Islet of Langerhans (tissue), 1 donor: ENCODE results near the gene ANKRD30B.
A peak's percentile ranks its signal among the peaks of the same experiment; 100 is the strongest.
"Not testable (repeated sequence)": the region's sequence is repeated elsewhere in the genome, so short reads cannot be mapped to it uniquely, and the experiment has no call there.

Experiments
- FAIRE-seq: peaks from one replicate; lab custom pipeline; 2011; peaks lifted over from hg19 to GRCh38; lab: Jason Lieb, UNC

ANKRD30B gene, protein sequence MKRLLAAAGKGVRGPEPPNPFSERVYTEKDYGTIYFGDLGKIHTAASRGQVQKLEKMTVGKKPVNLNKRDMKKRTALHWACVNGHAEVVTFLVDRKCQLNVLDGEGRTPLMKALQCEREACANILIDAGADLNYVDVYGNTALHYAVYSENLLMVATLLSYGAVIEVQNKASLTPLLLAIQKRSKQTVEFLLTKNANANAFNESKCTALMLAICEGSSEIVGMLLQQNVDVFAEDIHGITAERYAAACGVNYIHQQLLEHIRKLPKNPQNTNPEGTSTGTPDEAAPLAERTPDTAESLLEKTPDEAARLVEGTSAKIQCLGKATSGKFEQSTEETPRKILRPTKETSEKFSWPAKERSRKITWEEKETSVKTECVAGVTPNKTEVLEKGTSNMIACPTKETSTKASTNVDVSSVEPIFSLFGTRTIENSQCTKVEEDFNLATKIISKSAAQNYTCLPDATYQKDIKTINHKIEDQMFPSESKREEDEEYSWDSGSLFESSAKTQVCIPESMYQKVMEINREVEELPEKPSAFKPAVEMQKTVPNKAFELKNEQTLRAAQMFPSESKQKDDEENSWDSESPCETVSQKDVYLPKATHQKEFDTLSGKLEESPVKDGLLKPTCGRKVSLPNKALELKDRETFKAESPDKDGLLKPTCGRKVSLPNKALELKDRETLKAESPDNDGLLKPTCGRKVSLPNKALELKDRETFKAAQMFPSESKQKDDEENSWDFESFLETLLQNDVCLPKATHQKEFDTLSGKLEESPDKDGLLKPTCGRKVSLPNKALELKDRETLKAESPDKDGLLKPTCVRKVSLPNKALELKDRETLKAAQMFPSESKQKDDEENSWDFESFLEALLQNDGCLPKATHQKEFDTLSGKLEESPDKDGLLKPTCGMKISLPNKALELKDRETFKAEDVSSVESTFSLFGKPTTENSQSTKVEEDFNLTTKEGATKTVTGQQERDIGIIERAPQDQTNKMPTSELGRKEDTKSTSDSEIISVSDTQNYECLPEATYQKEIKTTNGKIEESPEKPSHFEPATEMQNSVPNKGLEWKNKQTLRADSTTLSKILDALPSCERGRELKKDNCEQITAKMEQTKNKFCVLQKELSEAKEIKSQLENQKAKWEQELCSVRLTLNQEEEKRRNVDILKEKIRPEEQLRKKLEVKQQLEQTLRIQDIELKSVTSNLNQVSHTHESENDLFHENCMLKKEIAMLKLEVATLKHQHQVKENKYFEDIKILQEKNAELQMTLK (N-terminal part only)

GRCh38 chr18:14747513-14748474 is at the start of gene ANKRD30B:
ANKRD30B (plus strand) TSS chr18:14748172; CDS start chr18:14748420, 248 bp downstream.
- FAIRE-seq, result no peak

DNA sequence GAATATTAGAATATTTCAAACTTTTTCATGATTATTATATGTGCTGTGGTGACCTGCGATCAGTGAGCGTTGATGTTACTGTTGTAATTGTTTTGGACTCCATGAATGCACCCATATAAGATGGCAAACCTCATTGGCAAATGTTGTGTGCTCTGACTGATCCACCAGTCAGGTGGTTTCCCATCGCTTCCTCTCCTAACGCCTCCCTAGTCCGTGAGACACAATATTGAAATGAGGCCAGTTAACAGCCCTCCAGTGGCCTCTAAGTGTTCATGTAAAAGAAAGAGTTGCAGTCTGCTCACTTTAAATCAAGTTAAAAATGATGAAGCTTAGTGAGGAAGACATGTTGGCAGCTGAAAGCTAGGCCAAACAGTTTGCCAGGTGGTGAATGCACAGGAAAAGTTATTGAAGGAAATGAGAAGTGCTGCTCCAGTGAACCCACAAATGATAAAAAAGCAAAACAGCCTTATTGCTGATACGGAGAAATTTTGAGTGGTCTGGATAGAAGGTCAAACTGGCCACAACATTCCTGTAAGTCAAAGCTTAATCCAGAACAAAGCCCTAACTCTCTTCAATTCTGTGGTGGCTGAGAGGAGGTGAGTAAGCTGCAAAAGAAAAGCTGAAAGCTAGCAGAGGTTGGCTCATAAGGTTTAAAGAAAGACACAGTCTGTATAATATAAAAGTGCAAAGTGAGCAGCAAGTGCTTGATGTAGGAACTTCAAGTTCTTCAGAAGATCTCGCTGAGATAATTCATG is 46.5 kb upstream of the ANKRD30B start:
- not testable (repeated sequence) for FAIRE-seq

- FAIRE-seq, result not testable (repeated sequence)
Observed at GRCh38 chr18:14709761-14710160, 38.2 kb upstream of the ANKRD30B start.

DNA sequence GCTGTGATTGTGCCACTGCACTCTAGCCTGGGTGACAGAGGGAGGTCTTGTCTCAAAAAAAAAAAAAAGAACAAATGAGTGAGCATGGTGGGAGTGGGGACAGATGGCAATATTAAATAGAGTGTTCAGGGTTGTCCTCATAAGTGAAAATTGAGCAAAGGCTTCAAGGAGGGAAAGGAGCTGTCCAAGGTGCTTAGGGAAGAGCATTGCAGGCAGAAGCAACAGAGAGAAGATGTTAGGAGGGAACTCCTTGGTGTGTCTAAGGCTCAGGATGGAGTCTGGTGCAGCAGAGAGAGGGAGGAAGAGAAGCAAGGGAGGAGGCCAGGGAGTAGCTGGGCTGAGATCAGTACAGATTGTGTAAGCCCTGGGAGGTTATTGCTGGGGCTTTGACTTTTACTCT is 26.4 kb upstream of the ANKRD30B start:
- not testable (repeated sequence) for FAIRE-seq

DNA sequence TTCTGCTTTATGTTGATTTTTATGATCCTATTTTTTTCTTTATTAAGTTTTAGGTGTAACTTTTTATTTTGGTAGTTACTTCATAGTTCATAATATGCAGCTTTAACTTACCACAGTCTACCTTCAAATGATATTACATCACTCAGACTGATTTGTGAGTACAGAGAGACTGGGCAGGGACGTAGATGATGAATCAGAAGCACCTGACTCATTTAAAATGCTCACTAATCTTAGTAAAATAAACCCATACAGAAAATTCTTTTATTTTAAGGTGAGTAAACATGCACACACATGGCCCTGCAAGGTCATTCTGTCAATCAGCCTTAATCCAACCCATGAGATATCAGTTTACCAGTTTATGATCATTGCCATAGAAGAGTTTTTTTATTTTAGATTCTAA is 8.9 kb upstream of the ANKRD30B start:
- not testable (repeated sequence) for FAIRE-seq

DNA sequence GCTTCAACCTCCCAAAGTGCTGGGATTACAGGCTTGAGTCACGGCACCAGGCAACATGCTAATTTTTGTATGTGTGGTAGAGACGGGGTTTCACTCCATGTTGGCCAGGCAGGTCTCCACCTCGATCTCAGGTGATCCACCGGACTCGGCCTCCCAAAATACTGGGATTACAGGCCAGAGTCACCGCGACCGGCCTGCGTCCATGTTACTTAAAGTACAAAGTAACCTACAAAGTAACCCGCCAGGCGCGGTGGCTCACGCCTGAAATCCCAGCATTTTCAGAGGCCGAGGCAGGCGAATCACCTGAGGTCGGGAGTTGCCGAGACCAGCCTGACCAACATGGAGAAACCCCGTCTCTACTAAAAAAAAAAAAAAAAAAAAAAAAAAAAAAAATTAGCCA is 1.1 kb upstream of the ANKRD30B start:
- FAIRE-seq, result no peak

GRCh38 chr18:14748496-14748895 is 524 bp downstream of the ANKRD30B start:
- FAIRE-seq, result no peak

GRCh38 chr18:14763566-14763965 is 15.6 kb downstream of the ANKRD30B start:
- not testable (repeated sequence) for FAIRE-seq

- no peak for FAIRE-seq
Observed at GRCh38 chr18:14767474-14767873, 19.5 kb downstream of the ANKRD30B start.

DNA sequence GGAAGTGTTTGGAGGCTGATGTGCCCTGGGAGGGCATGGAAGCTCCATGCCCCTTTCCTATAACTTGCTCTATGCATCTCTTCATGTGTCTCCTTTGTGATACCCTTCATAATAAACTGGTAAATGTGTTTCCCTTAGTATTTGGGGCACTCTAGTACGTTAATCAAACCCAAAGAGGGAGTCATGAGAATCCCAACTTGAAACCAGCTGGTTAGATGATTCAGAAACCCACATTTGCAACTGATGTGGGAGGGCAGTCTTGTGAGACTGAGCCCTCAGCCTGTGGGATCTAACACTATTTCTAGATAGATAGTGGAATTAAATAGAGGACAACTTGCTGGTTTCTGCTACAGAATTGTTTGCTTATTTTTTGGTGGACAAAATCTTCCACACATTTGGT is 20.3 kb downstream of the ANKRD30B start:
- FAIRE-seq, result no peak

- no peak for FAIRE-seq
Observed at GRCh38 chr18:14769381-14769780, 21.4 kb downstream of the ANKRD30B start.

DNA sequence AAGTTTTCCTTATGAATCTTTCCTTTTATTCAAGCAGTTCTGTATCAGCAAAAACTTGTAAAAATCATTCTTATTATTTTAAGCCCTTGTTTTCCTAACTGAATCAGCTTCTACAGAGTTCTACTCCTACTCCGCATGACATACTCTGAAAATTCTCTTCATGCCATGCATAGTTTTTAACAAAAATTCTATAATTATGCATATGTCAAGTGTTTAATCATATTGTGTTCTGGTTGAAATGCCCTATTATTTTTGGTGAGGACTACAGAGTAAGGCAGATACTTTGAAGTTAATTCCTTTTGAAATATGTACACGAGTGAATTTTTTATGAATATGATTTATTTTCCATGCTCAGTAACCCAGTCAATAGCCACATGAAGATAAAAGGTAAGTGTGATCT is 28.8 kb downstream of the ANKRD30B start:
- FAIRE-seq, result no peak

DNA sequence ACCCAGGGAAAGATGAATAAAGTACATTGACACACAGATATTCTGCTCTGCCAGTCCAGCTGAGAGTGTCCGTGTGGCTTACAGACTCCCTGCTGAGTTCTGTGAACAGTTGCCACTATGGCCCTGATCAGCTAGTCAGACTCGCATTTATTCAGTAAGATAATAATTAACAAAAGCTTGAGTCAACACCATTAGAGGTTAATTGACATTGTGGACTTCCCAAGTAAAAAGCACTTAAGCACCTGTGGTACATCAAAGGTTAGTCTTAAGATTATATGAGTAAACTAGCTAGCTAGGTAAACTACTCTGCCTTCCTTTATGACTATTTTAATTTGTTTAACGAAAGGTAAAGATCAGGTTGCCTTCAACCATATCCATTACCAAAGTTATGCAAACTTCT is 33.7 kb downstream of the ANKRD30B start:
- FAIRE-seq, result peak; percentile 55

DNA sequence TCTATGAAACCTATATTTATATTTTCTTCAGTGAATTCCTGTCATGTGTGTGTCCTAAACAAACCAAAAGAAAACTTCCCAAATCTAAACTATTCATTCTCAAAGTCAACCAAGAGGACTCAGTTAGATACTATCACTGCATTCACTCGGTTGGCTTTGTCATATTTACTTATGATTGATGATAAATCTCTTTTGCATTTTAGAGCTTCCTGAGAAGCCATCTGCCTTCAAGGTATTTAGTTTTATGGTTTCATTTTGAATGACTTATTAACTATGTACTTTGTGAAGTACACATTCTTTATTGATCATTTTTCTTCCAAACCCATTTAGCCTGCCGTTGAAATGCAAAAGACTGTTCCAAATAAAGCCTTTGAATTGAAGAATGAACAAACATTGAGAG is 36.2 kb downstream of the ANKRD30B start:
- no peak for FAIRE-seq

DNA sequence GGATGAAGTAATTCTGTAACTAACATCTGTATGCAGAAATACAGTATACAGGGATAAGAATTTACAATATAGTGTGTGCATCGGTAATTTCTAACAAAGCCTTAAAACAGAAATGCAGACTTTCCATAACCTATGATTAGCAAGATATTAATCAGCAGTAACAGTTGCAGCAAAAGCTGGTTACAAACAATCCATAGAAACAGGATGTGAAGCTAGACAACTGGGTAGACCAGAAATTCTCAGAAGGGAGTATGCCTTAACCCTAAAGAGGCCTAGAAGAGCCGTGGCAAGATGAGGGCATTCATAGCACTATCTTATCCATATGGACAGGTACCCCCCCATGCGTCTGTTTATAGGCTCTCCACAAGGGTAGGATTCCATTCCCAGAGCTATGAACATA is 48.9 kb downstream of the ANKRD30B start:
- FAIRE-seq, result not testable (repeated sequence)

- not testable (repeated sequence) for FAIRE-seq
Observed at GRCh38 chr18:14797969-14798764, 50.2 kb downstream of the ANKRD30B start.

DNA sequence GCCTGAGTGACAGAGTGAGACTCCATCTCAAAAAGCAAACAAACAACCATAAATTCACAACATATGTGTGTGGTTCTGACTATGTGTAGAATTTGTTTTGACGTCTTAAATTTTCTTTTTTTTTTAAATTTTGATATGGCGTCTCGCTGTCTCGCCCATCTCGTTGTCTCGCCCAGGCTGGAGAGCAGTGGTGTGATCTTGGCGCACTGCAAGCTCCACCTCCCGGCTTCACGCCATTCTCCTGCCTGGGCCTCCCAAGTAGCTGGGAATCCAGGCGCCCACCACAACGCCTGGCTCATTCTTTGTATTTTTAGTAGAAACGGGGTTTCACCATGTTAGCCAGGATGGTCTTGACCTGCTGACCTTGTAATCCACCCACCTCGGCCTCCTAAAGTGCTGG is 63.1 kb downstream of the ANKRD30B start:
- FAIRE-seq, result not testable (repeated sequence)

DNA sequence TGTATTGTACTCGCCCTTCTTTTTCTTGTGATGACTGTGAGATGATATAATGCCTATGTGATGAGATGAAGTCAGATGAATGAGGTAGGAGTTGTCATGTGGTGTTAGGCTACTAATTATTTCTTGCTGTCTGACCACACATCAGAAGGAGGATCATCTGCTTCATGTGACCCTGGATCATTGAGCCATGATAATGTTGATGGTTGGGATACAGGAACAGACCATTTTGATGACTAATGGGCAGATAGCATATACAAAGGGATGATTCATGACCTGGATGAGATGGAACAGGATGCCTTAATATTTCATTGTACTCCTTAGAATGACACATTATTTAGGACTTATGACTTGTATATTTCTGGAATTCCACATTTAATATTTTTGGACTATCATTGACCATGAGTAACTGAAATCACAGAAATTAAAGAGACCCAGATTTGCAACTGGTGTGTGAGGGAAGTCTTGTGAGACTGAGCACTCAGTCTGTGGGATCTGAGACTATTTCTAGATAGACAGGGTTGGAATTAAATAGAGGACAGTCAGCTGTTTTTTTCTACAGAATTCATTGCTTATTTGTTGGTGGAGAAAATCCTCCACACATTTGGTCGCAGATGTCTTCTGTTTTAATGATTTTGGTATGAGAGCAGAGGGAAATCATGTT is 79.1 kb downstream of the ANKRD30B start:
- FAIRE-seq, result not testable (repeated sequence)

DNA sequence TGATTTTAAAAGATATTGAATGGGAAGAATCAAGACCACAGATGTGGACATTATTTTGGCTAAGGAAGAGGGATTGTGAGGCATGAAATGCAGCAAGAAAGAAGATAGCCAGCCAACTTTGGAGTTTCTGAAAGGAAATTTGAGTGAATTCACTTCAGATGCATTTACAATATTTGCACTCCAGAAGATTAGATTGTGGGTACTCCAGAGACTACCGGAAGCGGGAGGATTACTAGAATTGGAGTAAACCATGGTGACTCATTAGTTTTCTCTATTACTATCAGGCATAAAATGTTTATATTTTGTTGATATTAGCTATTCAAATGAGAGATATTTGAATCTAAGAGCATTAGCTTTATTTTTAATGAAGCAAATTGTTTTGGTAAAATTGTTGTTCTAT is 93.6 kb downstream of the ANKRD30B start:
- FAIRE-seq, result not testable (repeated sequence)
